ENCODE measurements around the gene FDXACB1. TPM values are rescaled to one million over a fixed set of nuclear protein-coding genes. Genes with fewer than 3 reads are reported as not detected.
A peak's percentile ranks its signal among the peaks of the same experiment; 100 is the strongest.

FDXACB1 gene
- total RNA-seq, 6 experiments from 2014 or later: 1.4 to 2.4 (median 2.0) TPM

- no peaks in the 10 kb centered on the region for H3K27me3 Mint-ChIP-seq (ENCODE audit: insufficient read depth)
- H3K4me1 Mint-ChIP-seq (ENCODE audit: low read depth): peaks cover 31% of the 10 kb centered on the region
- no peak overlapping the region for H3K27ac Mint-ChIP-seq
- H3K36me3 Mint-ChIP-seq (ENCODE audit: low read depth): peaks cover 11% of the 10 kb centered on the region
- no peaks in the 10 kb centered on the region for H3K9me3 Mint-ChIP-seq
- DNase-seq: no peak
- no peak for TF ChIP-seq CTCF (IDR thresholded peaks at IDR 0.05)
- H3K4me3 Mint-ChIP-seq: no peak overlapping the region
These were observed 29.3 kb downstream of the FDXACB1 start for GRCh38 chr11:111849631-111850030.

- H3K27ac Mint-ChIP-seq: peak overlapping the region; percentile 89
- peaks cover 31% of the 10 kb centered on the region for H3K4me1 Mint-ChIP-seq (ENCODE audit: low read depth)
- H3K4me3 Mint-ChIP-seq: peak overlapping the region; percentile 44
- H3K27me3 Mint-ChIP-seq (ENCODE audit: insufficient read depth): no peaks in the 10 kb centered on the region
- DNase-seq: peak; percentile 57
- H3K36me3 Mint-ChIP-seq (ENCODE audit: low read depth): peaks cover 14% of the 10 kb centered on the region
- no peak for TF ChIP-seq CTCF (IDR thresholded peaks at IDR 0.05)
- H3K9me3 Mint-ChIP-seq: no peaks in the 10 kb centered on the region
These were observed 32.3 kb downstream of the FDXACB1 start for GRCh38 chr11:111846636-111847035.

DNA sequence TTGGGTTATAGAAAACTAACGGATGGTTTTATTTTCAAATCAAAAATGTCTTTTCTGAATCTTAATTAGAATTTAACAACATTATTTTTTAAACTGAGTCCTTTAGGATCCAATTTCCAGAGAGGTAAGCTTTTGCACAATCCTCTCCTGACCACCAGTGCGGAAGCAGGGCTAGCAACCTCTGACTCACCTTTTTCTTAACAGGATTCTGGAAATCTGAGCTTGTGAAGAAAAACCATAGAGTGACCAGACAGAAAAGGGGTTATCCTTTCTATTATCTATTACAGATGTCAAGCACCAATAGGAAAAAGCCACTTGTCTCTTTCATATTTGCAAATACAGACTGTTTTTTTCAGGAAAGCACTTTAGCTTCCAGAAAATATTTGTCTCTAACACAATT lies 32.9 kb downstream of the FDXACB1 start:
- TF ChIP-seq CTCF (IDR thresholded peaks at IDR 0.05): no peak
- DNase-seq: peak; percentile 78
- peaks cover 14% of the 10 kb centered on the region for H3K36me3 Mint-ChIP-seq (ENCODE audit: low read depth)
- H3K27me3 Mint-ChIP-seq (ENCODE audit: insufficient read depth): no peaks in the 10 kb centered on the region
- H3K4me1 Mint-ChIP-seq (ENCODE audit: low read depth): peaks cover 37% of the 10 kb centered on the region
- H3K9me3 Mint-ChIP-seq: no peaks in the 10 kb centered on the region
- H3K4me3 Mint-ChIP-seq: peak overlapping the region; percentile 44; the same call in 1 of the 2 replicates
- H3K27ac Mint-ChIP-seq: peak overlapping the region; percentile 89

- H3K27ac Mint-ChIP-seq: peak overlapping the region; percentile 89
- no peak for DNase-seq
- no peak for TF ChIP-seq CTCF (IDR thresholded peaks at IDR 0.05)
- no peak overlapping the region for H3K4me3 Mint-ChIP-seq
- peaks cover 14% of the 10 kb centered on the region for H3K36me3 Mint-ChIP-seq (ENCODE audit: low read depth)
- no peaks in the 10 kb centered on the region for H3K27me3 Mint-ChIP-seq (ENCODE audit: insufficient read depth)
- H3K9me3 Mint-ChIP-seq: no peaks in the 10 kb centered on the region
- peaks cover 43% of the 10 kb centered on the region for H3K4me1 Mint-ChIP-seq (ENCODE audit: low read depth)
These were observed 33.5 kb downstream of the FDXACB1 start for GRCh38 chr11:111845276-111846028.

DNA sequence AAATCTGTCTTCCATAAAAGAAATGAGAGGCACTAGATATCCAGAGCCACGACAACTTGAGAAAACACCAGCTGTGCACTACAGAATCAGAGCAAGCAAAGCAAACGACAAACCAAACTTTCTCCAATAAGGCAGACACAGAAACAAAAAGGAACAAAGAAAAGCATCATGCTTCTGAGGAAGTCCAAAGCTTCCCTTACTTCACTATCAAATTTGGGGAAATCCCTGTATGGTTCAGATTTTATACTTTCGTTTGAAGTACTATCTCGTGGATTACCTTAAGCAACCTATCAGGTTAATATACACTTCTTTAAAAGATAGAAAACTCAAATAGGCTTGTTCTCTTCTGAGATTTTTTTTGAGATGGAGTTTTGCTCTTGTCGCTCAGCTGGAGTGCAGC lies 35.3 kb downstream of the FDXACB1 start:
- Mint-ChIP-seq H3K27ac (no peak overlapping the region), H3K27me3 (ENCODE audit: insufficient read depth) (no peaks in the 10 kb centered on the region), H3K4me3 (no peak overlapping the region), H3K9me3 (no peaks in the 10 kb centered on the region), H3K36me3 (ENCODE audit: low read depth) (peaks cover 11% of the 10 kb centered on the region), H3K4me1 (ENCODE audit: low read depth) (peaks cover 49% of the 10 kb centered on the region)
- DNase-seq: no peak
- no peak for TF ChIP-seq CTCF (IDR thresholded peaks at IDR 0.05)
